Parietal lobe (tissue), 2 donors: ENCODE results near the gene ROR1. TPM values are rescaled to one million over a fixed set of nuclear protein-coding genes. Genes with fewer than 3 reads are reported as not detected.

Experiments used
- small RNA-seq: library from RNA; depleted of rRNA; stranded (forward); fragments of <200 nt; gene quantifications from one replicate; pipeline ENCODE3, GENCODE V24; 2014; ENCODE audit warnings: low replicate concordance
- total RNA-seq: library from RNA; depleted of rRNA; stranded (reverse); fragments of >200 nt; gene quantifications from one replicate; pipeline ENCODE4 v1.2.3, GENCODE V29; 2014

ROR1 gene
- total RNA-seq = 2.5 TPM

GRCh38 chr1:63773815-63774616 lies at the start of gene ROR1:
TSS of gene ROR1 (plus strand) at chr1:63774017.

GRCh38 chr1:64203420-64203819 lies 429.6 kb downstream of the ROR1 start, which contains the start of gene UBE2U:
TSS of gene UBE2U (plus strand) at chr1:64203623. CDS start at chr1:64204051, 428 bp downstream.

Small RNAs within 50 kb of the gene (small RNA-seq; reads per million reads assigned to genes)
- gene RF00019 = not detected
- not detected for gene RNU6-809P

Other genes starting within 250 kb of the ROR1 start
- 17.8 TPM for gene PGM1, start 180.6 kb upstream of the ROR1 start, total RNA-seq